Suppressor macrophage (primary cell): ENCODE results near the gene MMP23B.

Experiments used
- DNase-seq, 4 experiments: peaks; one replicate each; pipeline ENCODE4 v3.0.0-alpha.2; 2020 to 2022

MMP23B gene

DNA sequence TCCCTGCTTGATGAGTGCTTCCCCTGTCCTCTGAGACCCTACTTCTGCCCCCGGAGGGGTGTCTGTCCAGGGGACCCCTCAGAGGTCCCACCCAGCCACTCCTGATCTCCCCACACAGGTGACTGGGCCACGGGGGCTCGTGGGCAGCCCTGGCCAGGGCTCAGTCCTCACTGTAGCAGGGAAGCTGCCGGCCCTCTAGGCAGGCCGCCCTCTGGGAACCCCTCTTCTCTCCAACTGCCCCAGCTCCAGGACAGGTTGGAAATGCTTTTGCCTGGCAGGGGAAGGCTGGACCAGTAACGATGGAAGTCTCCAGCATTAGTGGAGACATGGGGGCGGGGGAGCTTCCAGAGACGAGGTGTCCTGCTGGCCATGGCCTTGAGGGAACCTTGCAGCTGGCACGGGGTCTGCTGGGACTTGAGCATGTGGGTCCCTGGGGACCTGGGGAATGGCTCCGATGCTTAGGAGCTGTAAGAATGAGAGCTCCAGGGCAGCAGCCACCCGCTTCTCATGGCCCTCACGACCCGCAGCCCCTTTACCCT is 28.9 kb upstream of the MMP23B start:
- DNase-seq: no peak

GRCh38 chr1:1603671-1604373 is 28.2 kb upstream of the MMP23B start:
- no peak for DNase-seq

DNA sequence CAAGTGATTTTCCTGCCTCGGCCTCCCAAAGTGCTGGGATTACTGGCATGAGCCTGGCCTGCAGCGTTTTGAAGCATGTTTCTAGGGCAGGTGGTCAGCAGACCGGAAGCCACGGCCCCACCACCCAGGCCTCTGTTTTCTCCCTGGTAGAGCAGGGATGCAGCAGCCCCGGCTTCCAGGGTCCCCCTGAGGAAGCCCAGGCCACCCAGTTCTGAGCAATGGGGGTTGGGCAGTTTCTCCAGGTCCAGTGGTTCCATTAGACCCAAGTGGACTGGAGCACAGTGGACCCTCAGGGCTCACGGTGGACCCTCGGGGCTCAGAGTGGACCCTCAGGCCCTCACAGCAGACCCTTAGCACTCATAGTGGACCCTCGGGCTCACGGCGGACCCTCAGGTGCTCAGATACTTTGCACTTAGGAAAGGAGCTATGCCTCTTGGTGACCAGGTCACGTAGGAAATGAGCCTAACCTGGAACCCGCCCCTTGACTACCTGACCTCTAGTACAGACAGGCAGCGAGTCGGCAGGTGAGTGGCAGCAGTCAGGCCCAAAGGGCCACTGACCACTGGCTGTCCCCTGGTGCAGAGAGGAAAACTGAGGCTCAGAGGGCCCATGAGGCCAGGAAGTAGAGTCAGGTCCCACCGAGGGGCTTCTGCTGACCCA is 27.5 kb upstream of the MMP23B start:
- DNase-seq: no peak

- DNase-seq: no peak
Observed at GRCh38 chr1:1605034-1605591, 26.9 kb upstream of the MMP23B start.

- no peak for DNase-seq
Observed at GRCh38 chr1:1605724-1606123, 26.2 kb upstream of the MMP23B start.

GRCh38 chr1:1606232-1606631 is 25.7 kb upstream of the MMP23B start:
- no peak for DNase-seq

DNA sequence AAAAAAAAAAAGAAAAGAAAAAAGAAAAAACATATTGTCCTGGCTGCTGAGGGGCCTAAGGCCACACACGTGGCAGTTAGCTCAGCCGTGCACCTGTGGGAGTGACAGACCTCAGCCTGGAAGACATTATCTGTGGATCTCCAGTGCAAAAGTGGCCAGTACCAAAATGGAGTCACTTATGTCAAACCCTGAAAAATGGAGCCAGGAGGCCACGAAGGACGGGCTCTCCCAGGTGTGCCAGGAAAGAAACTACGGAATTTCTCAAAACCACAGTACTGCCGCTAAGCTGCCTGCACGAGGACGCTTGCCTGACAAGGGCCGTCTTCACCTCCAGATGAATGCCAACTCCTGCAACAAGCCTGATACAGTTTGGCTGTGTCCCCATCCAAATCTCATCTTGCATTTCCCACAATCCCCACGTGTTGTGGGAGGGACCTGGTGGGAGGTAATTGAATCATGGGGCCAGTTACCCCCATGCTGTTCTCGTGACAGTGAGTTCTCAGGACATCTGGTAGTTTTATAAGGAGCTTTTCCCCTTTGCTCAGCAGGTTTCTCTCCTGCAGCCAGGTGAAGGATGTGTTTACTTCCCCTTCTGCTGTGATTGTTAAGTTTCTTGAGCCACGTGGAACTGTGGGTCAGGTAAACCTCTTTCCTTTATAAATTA is 22.0 kb upstream of the MMP23B start:
- no peak for DNase-seq

GRCh38 chr1:1610796-1611195 is 21.2 kb upstream of the MMP23B start:
- no peak for DNase-seq

GRCh38 chr1:1612104-1612400 is 19.9 kb upstream of the MMP23B start:
- no peak for DNase-seq

DNA sequence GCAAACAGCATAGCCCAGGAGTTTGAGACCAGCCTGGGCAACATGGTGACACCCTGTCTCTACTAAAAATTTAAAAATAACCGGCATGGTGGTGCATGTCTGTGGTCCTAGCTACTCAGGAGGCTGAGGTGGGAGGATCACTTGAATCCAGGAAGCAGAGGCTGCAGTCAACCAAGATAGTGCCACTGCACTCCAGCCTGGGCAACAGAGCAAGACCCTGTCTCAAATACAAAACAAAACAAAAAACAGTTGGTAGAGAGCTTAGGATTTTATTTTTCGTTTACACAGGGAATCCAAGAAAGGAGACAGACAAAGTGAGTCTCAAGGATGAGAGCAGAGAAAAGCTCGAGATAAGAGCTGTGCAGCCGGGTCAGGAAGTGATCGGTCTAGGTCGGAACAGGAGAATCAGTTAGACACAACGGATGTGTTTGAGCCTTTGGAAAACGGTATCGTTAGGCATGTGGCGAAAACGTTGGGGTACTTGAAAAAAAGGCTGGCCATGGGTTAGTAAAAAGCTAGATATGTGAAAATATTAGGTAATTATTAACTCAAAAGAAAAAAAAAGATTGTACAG is 18.4 kb upstream of the MMP23B start:
- no peak for DNase-seq

- peak; percentile 90 to 96 (median 91) for DNase-seq
Observed at GRCh38 chr1:1614204-1614953, 17.6 kb upstream of the MMP23B start.

DNA sequence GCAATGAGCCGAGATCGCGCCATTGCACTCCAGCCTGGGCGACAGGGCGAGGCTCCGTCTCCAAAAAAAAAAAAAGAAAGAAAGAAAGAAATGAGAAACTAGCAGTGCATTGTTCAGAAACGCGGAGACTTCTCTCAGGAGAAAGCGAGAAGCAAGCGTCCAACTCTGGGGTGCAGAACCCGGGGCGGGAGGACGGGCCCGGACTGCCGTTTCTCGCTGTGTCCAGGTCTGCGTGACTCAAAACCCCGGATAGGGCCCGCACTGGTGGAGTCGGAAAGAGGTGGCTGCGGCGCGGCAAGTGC is 17.1 kb upstream of the MMP23B start:
- no peak for DNase-seq

DNA sequence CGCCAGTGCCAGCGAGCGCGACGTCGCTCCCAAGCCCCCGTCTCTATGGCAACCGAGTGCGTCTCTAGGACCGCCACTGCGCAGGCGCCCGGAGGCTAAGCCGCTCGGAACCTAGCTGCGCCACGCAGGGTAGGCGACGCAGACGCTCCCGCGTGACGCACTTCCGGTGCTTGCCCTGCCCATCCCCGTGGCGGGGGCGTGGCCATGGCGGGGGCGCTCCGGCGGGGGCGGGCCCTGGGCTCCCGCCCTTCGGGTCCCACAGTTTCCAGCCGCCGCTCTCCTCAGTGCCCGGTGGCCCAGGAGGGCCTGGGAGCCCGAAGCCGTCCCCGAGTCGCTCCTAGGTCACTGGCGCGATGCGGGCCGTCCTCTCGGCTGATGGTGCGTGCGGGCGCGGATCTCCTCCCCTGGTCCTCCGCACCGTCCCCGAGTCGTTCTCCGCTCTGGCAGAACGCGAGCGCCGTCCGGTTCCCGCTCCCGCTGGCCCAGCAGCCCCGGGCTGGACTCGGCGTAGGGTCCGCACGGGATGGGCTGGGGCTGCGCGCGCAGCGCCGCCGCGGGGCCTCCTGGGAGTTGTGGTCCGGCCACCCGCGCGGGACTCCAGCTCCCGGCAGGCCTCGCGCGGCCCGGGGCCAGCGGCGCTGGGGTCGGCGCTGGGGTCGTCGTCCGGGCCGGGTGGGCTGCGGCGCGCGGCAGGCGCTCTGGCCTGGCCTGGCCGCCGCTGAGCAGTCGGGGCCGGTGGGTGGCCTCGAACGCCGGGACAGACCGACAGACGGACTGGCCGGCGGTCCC is 16.5 kb upstream of the MMP23B start, which contains the start of gene MIB2:
Gene MIB2, plus strand, starts transcription at position 245 of the 789 bp plus-strand sequence. CDS start 7,953 bp downstream, outside the sequence.
- DNase-seq: peak; percentile 99 to 100 (median 99)

GRCh38 chr1:1616045-1616790 is 15.8 kb upstream of the MMP23B start:
- peak; percentile 67 to 87 (median 74) for DNase-seq

DNA sequence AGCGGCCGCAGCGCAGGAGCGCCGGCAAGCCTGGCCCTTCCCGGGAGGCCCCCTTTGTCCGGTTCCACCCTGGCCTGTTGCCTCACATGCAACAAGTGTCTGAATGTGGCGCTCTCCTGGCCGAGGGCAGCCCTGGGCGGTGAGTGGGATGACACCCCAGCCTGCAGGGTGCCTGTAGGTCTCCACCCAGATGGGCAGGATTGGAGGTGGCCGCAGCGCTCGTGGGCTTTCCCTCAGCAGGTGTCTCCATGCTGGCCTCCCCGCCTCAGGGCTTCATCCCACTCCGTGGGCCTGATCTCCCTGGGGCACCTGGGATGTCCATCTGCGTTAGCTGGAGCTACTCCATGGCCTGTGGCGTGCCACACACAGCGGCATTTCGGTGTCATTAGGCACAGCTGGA is 15.1 kb upstream of the MMP23B start:
- DNase-seq: no peak

- DNase-seq: no peak
Observed at GRCh38 chr1:1617516-1617915, 14.5 kb upstream of the MMP23B start.

DNA sequence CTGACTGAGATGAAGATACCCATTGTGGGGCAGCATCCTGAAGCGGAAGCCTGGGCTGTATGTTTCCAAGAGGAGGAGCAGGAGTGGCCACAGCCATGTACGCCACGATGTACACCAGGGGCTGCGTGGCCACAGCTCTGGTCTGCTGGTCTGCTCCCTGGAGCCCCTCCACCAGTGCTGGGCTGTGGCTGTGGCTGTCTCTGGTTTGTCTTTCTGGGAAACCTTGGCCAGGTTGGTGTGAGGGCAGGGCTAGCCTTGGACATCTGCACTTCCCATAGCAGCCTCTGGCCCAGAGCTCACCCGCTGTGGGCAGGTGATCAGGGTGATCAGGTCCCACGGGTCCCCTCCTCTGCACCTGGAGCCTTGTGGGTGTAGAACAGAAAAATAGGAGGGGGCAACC is 14.0 kb upstream of the MMP23B start:
- DNase-seq: no peak

DNA sequence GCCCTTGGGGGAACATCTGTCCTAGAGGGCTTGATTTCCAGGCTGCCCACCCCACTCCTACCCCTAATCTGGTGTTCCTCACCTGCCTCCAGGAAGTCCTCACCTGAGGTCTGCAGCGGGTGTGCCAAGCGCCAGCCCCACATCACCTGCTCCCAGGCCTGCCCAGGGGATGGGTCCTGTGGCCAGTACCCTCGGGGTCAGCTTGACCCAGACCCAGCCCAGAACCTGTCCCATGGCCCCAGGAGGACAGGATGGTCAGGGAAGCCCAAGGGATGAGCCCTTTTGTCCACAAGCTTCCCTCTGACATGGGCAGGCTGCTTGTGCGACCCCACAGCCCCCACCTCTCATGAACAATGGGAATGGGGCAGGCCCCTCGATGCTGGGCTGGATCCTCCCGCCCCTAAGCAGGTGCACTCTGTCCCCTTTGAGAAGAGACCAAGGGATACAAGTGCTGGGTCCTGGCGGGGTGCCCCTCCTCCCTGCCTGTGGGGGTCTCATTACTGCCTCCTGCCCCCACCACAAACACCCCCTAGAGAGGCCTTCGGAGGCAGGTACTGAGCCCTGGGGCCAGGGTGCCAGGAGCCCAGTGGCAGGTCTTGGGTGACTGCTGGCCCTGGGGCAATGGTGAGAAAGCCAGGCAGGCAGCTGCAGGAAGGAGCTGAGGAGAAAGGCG is 13.4 kb upstream of the MMP23B start:
- no peak for DNase-seq

DNA sequence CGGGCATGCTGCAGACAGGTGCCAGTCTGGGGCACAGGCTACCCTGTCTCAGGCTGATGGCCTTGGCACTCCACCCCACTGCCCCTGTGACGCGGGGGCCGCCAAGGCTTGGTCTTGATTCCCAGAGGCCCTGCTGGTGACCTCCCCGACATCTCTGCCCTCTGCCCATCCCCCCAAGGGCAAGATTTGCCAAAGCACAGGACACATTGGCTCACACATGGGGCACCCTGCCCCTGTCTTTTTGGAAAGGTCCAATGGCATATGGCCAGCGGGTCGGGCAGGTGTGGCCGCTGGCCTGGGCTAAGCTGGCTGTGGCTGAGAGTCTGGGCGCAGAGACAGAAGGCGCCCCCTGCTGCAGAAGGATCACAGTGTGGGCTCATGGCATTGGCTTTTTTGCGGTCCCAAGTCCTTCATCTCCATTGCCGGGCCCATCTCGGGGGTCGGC is 12.0 kb upstream of the MMP23B start:
- DNase-seq: peak in 3 of 4 experiments; percentile 36 to 53 (median 39)
